CD4-positive, alpha-beta T cell treated with Interleukin-6 at 100 ng/mL for 8 hours (primary cell): ENCODE data around the gene TRIM56.
"Not testable (repeated sequence)": the region's sequence is repeated elsewhere in the genome, so short reads cannot be mapped to it uniquely, and the experiment has no call there.

Source experiments
- DNase-seq: peaks from one replicate; pipeline ENCODE4 v3.0.0-alpha.2; 2020; ENCODE audit warnings: mixed read lengths, low spot score

TRIM56 gene

GRCh38 chr7:101113836-101114235 lies 28.6 kb downstream of the TRIM56 start:
- no peak for DNase-seq

- DNase-seq, result no peak
These were observed 29.2 kb downstream of the TRIM56 start for GRCh38 chr7:101114492-101114891.

- no peak for DNase-seq
These were observed 29.9 kb downstream of the TRIM56 start for GRCh38 chr7:101115215-101115614.

- DNase-seq, result no peak
These were observed 31.6 kb downstream of the TRIM56 start for GRCh38 chr7:101116898-101117297.

- DNase-seq, result no peak
These were observed 33.6 kb downstream of the TRIM56 start for GRCh38 chr7:101118856-101119255.

GRCh38 chr7:101119876-101120275 lies 34.6 kb downstream of the TRIM56 start:
- DNase-seq, result no peak

- no peak for DNase-seq
These were observed 35.0 kb downstream of the TRIM56 start for GRCh38 chr7:101120315-101120714.

GRCh38 chr7:101121631-101121990 lies 36.3 kb downstream of the TRIM56 start:
- not testable (repeated sequence) for DNase-seq

- DNase-seq, result no peak
These were observed 37.0 kb downstream of the TRIM56 start for GRCh38 chr7:101121991-101122932.

- no peak for DNase-seq
These were observed 37.8 kb downstream of the TRIM56 start for GRCh38 chr7:101122933-101123702.

- no peak for DNase-seq
These were observed 38.4 kb downstream of the TRIM56 start for GRCh38 chr7:101123703-101124068.

- DNase-seq, result no peak
These were observed 39.2 kb downstream of the TRIM56 start for GRCh38 chr7:101124376-101125056.

- DNase-seq, result no peak
These were observed 40.8 kb downstream of the TRIM56 start for GRCh38 chr7:101125989-101126650.

GRCh38 chr7:101126651-101127459 lies 41.6 kb downstream of the TRIM56 start, which contains the start of gene SERPINE1:
TSS of gene SERPINE1 (plus strand) at chr7:101127104. CDS start at chr7:101128394, 1,290 bp downstream.
- peak; percentile 49 for DNase-seq

GRCh38 chr7:101127460-101128039 lies 42.3 kb downstream of the TRIM56 start:
- no peak for DNase-seq

GRCh38 chr7:101128040-101128834 lies 43.0 kb downstream of the TRIM56 start:
- no peak for DNase-seq

- DNase-seq, result no peak
These were observed 44.4 kb downstream of the TRIM56 start for GRCh38 chr7:101129603-101130117.

GRCh38 chr7:101132626-101133600 lies 47.6 kb downstream of the TRIM56 start:
- not testable (repeated sequence) for DNase-seq
